HS-5 (cell line): Measurements from ENCODE around the gene UNC13B.
A peak's percentile ranks its signal among the peaks of the same experiment; 100 is the strongest.

ENCODE experiments used
- DNase-seq: peaks from one replicate; pipeline ENCODE4 v3.0.0-alpha.2; 2012; ENCODE audit warnings: low read depth

Gene UNC13B

DNA sequence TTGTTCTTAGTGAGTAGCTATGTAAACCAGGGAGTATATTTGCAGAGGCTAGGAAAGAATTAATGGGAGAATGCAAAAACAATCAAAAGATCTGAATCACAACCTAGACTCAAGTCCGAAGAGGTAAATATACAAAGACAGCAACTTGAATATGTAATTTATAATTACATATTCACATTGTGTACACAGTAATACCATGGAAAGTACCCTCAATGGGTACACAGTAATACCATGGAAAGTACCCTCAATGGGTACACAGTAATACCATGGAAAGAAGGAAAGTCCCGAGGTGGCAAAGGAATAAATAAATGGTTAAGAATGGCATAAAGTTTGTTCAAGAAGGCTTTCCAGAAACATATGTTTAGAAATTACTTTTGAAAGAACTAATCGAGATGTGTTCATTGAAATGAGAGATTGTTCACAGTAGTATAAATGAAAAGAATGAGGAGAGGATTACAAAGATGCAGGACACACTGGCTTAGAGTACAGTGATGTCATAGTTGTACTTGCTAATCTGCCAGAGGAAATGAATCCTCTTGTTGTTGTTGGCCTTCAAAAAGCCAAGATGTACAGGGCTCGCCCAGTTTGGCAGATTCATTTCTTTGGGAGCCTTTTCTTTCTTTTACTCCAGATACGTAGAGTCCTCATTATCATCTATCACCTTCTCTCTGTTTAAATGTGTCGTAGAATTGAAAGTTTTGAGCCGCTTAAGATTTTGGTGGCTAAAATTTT, 116.0 kb downstream of the UNC13B start:
- peak; percentile 20 for DNase-seq

DNA sequence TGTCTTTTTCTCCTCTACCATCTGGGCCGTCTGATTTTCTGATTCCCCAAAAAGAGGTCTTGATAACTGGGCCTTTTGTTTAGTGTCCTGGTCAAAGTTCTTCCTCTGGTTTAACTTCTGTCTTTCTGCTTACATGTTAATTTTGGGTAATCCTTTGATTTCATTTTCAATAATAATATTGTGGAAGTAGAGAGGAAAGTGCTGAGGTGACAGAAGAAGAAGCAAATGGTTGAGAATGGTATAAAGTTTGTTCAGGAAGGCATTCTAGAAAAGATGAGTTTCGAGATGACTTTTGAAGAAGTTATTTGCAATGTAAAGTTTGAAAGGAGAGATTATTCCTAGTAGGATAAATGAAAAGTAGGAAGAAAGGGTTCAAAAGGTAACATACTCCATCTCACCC, 118.1 kb downstream of the UNC13B start:
- no peak for DNase-seq

DNA sequence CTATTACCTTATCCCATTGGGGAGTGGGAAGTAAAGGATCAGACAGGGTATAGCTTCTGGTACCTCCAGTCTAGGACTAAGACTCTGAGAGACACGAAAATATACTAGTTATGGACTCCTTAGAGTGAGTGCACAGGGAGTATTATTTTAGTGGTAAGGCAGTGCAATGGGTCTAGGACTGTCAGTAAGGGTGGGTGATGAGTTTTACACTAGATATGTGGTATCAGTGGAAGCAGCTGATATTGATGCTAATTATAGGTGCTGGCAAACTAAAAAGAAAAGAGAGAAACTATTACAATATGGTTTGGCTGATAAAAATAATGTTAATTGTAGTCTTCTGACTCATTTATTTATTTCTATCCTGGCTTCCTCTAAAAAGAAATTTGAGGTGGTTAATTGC, 118.6 kb downstream of the UNC13B start:
- DNase-seq, result no peak

DNA sequence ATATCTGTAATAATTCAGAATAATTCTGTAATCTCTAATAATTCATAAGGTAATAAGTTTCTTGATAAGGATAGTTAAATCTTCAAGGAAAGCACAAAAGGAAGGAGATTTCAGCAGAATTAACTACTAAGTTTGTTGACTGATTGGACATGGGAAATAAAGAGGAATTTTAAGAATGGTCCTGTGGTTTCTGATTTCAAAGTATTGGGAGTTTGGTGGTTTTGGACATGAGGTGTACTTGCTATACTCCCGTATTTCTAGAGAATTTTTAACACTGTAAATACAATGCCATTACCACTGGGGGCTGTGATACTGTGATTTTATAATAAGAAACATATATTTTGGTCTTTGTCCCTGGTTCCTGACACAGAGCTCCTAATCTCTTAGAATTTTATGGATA, 123.9 kb downstream of the UNC13B start:
- DNase-seq, result no peak

DNA sequence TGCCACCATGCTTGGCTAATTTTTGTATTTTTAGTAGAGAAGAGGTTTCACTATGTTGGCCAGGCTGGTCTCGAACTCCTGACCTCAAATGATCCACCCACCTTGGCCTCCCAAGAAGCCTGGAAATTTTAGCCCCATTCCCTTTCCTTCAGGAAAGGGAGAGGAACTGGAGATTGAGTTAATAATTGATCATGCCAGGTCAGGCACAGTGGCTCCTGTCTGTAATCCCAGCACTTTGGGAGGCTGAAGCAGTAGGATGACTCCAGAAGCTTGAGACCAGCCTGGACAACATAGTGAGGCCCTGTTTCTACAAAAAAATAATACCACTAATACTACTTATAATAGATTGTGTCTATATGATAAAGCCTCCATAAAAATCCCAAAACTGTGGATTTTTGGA, 124.6 kb downstream of the UNC13B start:
- DNase-seq, result no peak

DNA sequence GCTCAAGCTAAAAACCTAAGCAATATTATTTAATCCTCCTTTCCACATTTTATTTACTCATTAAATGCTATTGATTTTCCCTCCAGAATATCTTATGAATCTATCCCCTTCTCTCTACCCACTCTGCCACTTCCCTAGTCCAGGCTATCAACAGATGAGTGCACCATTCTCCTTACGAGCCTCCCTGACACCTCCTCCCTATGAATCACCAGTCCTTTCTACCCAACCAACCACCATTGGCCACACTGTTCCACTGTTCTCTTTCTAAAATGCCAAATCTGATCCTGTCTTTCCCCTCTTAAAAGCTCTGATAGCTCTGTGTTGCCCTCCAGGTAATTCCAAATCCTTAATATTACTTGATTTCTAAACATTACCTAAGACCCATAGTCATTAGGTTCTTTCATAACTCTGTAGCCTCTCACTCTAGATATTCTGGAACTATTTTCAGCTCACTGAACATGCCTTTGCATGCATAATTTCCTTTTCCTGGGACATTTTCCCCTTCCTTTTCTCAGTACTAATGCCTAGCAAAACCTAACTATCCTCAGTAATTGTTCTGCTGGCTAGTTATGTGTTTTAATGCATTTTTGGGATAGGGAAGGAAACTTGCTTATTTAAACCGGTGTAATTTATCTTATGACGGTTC, 126.3 kb downstream of the UNC13B start:
- DNase-seq, result no peak

DNA sequence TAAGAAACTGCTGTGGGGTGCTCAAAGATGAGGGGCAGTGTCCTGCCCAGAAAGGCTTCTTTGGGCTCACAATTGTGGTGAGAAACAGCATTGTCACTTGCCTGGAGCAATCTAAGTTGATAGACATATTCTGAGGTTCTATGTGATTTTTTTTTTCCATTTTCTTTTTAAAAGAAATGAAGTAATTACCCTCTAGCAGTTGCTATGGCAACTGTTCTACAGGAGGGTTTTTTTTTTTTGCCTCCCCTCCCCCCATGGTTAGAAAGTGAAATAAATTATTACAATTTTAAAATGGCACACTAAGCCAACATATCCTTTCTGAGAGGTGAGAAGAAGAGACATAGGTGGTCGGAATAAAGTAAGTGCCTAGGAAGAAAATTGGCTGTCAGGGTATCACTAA, 127.0 kb downstream of the UNC13B start:
- no peak for DNase-seq

DNA sequence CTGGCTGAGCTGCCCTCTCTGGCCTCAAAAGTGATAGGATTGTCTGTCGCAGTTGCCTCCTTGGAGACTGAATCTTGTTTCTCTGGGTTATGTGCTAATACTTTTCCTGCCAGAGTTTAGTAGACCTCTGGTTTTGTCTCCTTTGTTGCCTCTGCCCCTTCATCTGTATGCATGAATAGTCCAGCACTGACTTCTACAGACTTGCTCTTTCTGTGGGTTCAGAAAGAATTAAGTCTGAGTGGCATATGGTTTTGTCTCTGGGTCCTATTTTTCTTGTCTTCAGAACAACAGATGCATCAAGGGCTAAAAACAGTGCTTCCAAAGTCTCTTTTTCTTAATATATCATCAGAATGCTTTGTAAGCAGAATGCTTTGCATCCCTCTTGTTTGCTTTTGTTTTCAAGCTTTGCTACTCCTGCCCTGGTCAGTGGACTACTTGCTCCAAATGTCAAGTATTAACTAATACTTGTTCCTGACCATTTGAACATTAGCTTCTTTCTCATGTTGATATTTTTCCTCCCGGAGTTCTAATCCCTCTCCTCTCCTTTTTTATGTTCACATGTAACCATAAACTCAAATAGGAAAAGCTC, 131.7 kb downstream of the UNC13B start:
- DNase-seq, result no peak

DNA sequence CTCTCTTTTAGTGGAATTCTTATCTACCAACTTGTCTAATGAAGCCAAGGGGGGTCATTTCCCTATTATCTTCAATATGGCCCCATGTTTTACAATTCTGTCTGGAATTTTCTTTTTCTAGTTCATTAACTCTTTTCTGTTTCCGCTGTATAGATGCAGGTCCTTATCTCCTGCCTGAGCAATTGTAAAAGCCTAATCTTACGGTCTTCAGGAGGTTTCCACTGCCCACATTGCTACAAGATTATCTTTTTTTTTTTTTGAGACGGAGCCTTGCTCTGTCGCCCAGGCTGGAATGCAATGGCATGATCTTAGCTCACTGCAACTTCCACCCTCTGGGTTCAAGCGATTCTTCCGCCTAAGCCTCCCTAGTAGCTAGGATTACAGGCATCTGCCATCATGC, 132.3 kb downstream of the UNC13B start:
- no peak for DNase-seq

DNA sequence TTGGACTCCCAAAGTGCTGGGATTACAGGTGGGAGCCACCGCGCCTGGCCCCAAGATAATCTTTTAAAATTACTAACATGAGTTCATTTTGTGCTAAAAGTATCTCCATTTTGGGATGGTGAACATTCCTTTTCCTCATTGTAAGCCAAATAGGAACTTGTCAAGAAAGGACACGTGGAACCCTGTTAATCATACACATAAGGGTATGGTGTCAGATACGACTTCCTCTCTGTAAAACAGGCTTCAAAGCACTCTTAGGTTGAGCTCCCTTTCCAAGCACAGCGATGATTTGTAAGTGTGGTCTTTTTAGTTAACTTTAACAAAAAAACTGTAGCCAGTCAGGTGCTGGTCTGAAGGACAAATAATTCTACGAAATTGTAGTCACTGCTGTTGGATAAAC, 132.7 kb downstream of the UNC13B start:
- no peak for DNase-seq

DNA sequence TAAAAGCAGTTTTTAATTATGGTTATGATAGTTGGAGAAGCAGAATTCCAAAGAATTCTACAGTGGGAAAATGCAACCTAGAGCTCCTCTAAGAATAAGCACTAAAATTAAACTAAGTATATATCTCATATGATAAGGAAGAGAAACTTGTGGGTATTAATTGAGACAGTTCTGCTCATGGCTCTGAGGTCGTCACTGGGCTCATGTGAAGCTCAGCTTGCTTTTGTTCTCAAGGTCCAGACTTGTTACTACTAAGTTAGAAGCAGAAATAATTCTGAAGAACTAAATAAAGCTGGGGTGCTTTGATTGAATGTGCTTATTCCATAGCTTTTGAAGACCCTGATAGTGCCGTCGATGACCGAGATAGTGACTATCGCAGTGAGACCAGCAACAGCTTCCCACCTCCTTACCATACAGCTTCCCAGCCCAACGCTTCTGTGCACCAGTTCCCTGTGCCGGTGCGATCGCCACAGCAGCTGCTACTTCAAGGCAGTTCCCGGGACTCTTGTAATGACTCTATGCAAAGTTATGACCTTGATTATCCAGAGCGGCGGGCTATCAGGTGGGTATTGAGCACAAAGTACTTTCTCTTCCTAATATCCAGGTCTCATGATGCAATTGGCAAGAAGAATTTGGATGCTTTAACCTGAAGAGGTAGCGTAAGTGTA, 133.7 kb downstream of the UNC13B start:
- no peak for DNase-seq

DNA sequence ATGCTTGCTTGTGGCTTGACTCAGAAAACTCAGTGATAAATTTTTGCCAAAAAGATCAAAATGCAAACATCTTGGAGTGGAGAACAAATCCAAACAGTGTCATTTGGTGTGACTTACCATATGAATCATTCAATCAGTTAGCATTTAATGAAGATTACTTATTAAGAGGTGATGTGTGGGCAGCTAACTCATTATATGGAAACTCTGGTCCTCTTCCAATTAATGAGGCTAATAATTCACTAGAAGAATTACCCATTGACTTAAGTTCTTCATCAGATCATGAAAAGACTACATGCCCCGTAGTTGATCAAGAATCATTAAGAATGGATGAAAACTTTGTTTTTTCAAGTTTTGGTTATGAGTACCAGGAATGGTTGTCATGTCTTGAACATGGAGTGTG, 141.8 kb downstream of the UNC13B start:
- DNase-seq, result no peak

DNA sequence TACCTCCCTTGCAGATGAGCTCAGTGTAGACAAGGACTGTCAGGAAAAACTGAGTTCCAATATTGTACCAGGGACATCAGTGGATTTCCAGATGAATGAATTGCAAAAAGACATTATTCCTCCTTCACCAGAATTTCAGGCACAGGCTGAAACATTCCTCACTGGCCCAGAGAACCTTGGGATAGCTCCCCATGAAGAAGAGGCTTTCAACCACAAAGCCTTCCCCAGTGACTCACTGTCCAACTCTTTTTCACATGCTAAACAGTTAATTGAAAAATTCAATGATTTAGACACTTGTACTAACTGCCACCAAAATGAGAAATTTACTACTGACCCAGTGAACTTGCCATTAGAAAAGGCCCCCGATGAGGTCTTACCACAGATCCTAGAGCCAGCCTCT, 144.5 kb downstream of the UNC13B start:
- no peak for DNase-seq

DNA sequence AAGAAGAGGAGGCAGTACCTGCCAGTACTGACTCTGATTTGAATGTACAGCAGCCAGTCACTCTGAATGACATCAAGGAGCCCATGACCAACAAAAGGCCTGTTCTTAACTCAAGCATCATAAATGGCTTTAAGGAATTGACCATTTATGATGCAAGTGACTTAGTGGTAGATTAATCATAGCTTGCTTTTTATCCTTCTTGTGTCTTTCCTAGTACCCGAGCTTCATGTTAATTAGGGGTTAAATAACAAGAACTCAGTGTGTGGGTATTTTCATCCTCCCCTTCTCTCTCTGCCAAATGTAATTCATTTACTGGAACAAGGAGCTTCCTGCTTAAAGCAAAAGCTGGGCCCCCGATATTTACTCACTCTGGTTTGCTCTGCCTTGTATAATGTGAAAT, 146.5 kb downstream of the UNC13B start:
- no peak for DNase-seq

DNA sequence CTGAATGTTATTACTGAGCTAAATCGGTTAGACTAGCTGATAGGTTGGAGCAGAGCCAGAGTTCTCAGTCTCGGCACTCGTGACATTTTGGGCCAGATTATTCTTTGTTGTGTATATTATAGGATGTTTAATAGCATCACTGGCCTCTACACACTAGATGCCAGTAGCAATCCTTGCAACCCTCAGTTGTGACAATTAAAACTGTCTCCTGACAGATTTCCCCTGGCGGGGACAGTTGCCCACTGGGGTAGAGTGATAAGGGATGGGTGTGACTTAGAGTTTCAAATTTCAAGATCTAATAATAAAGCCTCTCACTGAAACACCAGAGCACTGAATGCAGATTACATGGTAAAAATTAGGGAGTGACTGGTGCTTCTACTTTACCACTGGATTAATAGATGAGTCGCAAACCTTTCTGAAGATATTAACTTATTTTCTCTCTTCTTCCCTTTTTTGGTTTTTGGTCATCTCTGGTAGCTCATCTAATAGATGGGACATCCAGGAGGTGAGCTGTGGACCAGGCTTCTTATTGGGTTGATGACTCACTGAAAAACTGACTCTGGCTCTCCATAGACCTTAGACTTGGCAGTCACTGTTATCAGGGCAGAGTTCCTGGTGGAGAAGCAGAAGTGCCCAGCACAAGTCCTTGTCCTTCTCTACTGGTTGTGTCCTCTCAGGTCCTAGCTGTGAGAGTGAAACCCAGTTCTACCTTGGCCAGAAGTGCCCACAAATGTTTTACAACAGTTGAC, 150.3 kb downstream of the UNC13B start:
- DNase-seq, result no peak

DNA sequence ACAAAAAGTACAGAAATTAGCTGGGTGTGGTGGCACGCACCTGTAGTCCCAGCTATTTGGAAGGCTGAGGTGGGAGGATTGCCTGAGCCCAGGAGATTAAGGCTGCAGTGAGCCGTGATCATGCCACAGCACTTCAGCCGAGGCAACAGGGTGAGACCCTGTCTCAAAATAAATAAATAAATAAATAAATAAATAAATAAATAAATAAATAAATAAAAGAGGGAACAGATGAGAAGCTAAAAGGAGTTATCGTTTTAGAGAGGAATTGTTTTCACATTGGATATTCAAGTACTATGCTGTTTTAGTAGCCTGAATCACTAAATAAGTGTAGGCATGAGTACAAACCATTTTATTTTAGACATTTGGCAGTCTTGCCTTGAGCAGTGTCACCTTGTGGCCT, 151.7 kb downstream of the UNC13B start:
- no peak for DNase-seq

DNA sequence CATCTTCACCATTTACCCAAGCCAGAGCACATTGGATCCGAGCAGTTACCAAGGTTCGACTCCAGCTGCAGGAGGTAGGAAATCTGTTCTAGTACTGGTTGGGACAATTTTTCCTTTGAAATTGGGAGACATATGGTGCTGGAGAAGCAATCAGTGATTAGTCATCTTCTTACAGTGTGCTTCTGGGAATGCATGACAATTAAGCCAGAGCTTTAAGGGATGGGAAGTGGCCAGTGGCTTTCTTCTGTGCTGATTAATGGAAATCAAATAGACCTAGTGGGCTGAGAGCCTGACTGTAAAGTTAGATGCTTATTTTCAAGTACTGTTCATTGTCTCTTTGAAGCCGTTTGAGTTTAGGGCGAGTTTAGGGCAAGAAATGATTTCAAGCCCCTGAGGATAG, 152.1 kb downstream of the UNC13B start:
- DNase-seq, result peak; percentile 31

DNA sequence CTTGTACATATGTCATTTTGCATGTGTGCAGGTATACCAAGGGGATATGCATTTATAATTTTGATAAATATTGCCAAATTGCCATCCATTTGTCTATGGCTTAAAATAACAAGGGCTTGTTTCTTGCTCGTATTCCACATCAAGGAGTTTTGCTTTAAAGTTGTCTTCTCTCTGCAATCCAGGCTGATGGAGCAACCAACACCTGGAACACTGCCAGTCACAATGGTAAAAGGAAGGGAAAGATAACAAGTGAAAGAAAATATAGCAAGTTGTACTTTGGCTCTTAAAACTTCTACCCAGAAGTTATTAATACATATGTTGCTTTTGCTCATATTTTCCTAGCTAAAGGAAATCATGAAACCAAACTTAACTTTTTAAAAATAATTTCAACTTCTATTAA, 156.9 kb downstream of the UNC13B start:
- DNase-seq, result no peak

DNA sequence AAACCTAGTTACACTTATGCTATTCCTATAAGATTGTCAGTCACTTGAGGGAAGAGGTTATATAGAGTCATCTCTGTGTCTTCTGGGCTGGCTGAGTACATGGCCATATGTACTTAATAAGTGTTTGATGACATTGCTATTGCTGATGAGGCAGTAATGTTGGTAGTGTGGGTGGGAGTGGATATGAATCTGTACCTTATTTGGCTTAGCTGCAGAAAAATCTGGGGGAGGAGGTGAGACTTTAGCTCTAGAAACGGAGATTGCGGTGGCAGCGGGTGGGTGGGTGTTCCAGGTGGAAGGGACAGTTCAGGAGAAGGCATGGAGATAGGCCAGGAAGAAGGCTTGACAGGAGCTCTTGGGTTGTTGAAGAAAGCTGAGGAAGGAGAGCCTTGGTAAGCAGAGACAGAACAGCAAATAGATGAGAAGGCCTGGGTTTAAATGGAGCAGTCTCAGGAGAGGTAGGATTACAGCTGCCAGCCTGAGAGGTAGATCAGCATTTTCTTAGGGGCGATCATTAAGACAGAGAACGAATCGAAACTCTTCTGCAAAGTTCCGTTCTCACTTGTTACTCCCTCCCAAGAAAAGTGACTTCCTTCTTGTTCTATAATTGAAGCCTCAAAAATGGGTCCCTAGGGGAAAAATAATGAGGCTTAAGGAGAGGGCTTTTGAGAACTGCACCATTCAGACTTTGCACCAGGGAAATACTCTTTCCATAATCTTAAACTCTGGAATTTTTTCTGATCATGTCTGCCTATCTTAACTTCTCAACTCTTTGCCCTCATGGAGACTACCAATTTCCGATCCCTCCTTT, 160.5 kb downstream of the UNC13B start:
- DNase-seq, result no peak

DNA sequence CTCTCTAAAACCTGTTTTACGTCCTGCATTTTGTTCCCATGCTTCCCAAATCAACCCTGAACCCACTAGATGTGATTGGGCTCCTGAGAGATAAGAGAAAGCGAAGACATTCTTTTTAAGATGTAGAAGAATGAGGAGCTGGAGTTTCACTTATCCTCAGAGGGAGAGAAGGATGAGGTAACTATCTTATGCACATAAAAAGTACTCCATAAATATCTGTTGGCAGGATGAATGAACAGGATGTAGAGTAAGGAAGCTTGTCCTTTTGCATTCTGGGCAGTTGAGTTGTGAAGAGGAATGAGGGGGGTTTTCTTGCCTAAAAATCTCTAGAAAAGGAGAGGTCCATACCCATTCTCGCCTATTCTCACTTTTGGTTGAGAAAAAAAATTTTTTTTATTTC, 163.2 kb downstream of the UNC13B start:
- no peak for DNase-seq

DNA sequence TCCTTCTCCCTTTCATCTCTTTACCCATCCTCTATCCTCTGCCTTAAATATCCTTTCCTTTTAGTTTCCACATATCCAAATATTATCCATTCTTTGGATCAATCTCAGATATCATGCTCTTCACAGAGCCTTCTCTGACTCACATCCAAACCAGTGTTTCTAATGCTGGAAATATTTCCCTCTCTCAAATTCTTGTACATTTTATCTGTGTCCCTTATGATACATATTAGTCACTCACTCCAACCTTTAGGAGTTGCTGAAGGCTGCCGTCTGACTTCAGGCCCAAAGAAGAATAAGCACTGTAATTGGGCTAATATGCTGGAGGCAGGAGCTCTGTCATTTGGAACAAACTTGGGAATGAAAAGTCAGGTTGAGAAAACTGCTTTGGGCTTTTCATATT, 171.7 kb downstream of the UNC13B start:
- DNase-seq, result peak; percentile 81

DNA sequence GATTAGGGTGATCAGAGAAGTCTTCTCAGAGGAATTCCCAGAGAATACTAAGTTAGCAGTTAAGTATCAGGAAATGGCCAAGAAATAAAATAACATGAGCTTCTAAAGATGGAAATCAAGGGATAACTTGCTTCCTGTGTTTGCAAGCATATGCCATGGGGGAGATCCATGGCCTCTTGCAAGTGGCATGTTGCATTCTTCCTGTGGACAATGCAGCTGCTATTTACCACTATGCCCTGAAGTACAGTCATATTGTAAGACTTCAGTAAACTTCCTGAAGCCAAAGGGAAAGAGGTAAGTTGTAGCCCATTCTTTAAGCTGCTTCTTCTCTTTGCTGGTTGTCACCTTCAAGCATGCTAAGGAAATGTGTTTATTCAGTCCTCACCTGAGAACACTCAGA, 173.4 kb downstream of the UNC13B start:
- DNase-seq, result peak; percentile 29
